ENCODE data around the gene LAPTM4A. TPM values are rescaled to one million over a fixed set of nuclear protein-coding genes. Genes with fewer than 3 reads are reported as not detected.

Gene LAPTM4A
- total RNA-seq: 173 TPM

DNA sequence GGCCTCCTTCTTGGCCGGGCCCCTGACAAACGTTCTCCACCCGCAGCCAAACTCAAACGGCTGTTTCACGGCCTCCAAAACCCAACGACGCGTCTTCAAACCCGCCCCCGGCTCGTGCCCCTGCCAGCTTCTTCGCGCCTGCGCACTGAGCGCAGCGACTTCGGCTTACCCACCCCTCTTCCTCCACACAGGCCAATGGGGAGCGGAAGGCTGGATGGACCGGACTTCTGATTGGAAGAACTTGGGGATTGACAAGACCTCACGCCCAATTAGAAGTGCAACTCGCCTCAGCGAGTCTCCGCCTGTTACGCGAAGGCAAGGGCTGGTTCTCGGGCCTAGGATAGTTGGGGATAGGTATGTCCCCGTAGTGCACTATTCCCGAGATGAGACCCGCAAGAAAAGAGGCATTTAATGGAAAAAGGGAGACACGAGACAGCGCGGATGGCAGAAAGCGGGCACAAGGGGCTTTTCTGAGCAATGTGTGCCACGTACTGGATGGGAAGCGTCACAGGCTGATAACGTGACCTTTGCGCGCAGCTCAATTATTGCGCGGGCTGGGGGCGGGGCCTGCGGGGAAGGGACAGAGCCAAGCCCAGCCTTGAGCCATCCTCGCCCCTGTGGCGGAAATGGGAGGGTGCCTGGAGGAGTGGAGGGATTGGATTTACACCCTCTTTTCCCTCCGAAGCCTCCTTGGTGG is at the start of gene LAPTM4A:
TSS of gene LAPTM4A (minus strand) at position 97 of the 697 bp plus-strand sequence. CDS start 108 bp downstream, outside the sequence.

DNA sequence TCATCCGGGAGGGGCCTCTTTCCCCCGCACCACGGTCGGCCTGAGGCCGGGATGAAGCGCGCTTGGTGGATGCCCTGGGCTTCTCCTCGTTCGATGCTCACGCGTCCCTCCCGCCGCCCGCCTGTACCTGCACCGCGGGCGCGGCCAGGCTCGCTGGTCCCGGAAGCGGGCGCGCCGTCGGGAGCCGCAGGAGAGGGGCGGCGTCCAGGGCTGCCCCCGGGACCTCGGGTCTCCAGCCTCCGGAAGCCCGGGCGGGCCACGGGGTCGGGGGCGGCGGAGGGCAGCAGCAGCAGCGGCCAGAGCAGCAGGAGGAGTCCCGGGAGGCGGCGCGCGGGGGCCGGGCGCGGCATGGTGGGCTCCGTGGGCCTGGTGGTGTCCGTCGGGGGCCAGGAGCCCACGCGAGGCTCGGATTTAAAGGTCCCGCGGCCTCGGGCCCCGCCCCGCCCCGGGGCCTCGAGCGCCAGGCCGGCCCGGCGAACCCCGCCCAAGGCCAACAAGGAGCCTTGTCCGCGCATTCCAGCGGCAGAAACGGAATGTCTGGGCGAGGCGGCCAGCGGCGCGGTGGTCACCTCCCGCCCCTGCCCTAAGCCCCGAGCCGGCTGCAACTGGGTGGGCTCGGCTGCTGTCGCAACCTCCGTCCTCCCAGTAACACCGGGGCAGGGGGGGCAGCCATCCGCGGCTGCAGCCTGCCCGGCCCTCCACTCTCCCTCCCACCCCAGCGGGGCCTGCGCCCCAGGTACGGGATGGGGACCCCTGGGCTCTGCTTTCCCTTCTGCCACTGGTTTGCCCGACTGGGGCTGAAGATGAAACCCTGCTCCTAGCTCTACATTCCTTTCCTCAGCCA is 38.9 kb downstream of the LAPTM4A start, which contains the start of gene MATN3:
TSS of gene MATN3 (minus strand) at position 387 of the 844 bp plus-strand sequence. CDS start at position 350, 37 bp downstream.

DNA sequence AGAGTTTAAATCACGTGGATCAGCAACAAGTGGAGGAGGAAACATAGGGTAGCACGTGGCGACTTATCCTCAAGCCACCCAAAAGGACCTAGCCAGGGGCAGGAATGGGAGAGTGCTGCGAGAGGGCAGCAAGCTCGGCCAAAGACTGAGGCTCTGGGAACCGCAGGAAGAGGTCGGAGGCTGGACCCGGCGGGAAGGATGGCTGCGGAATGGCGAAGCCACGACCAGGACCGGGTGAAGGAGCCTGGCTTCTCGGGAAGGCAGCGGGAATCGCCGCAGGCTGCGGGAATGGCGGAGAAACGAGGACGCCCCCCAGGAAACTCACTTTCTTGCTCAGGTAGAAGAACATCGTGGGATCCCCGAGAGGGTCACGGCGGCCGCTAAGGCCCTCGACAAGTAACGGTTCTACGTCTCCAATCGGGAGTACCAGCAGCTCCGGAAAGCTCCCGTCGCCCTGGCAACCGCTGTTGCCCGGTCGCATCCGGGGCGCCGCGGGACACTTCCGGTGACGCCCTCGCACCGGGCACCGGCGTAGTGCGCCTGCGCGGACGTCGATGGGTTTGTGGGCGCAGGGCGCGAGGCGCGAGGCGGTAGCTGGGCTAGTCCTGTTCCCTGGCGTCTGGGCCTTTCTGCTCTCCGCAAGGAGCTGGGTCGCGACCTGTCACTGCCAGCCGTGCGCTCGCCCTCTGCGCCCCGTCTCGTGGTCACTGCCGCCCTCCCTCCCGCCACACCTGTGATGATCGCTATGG is 61.6 kb downstream of the LAPTM4A start, which contains the start of gene WDR35:
TSS of gene WDR35 (minus strand) at position 439 of the 749 bp plus-strand sequence. CDS start at position 349, 90 bp downstream.

Other genes with a start within 250 kb of the LAPTM4A start
- gene TTC32, start 149.6 kb downstream of the LAPTM4A start, total RNA-seq: 18.0 TPM
- 18.7 TPM for gene WDR35, start 61.5 kb downstream of the LAPTM4A start, total RNA-seq
- 1.5 TPM for gene MATN3, start 39.0 kb downstream of the LAPTM4A start, total RNA-seq
- 38.7 TPM for gene SDC1, start 173.5 kb upstream of the LAPTM4A start, total RNA-seq